HG02642 (cell line): ENCODE measurements around the gene WDR91.

Experiments
- ATAC-seq: cut with Tn5 transposase; IDR thresholded peaks from one replicate; pipeline ENCODE4 v1.9.1; 2021; ENCODE audit warnings: mild to moderate bottlenecking; ENCODE audit not compliant: unreplicated experiment, poor library complexity

Gene WDR91

DNA sequence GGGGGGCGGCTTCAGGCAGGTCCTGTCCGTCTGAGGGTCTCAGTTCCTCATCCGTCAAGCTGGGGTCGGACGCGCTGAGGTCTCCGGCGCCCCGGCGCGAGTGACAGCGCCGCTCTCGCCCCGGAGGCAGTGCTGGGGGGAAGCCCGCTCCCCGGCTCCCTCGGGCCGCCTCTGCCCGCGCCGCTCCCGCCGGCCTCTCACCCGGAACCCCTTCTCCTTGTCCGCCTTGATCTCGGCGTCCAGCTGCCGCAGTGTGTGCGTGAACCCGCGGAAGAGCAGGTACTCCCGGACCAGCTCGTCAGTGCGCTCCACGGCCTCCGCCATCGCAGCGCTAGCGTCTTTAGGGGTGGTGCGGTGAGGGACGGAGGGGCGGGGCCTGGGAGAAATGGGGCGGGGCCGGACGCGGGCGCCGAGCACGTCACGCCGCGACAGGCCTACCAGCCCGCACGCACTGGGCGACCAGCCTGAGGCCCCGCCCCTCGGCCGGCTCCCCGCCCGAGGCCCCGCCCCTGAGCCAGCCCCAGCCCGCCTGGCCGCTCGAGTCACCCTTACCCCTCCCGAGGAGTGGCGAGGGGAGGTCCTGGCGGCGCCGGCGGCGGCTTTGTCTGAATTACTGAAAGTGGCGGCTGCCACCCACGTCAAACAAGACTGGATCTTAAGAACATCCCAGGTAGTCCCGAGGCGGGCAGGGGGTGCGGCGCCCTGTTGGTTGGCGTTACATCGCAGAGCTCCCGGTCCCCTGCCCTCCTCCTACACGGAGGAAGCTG, at the start of gene WDR91:
WDR91 (minus strand) TSS at position 348 of the 767 bp plus-strand sequence; CDS start at position 324, 24 bp downstream.
- peak; percentile 83 for ATAC-seq

GRCh38 chr7:135260470-135260869, 49.1 kb upstream of the WDR91 start:
- ATAC-seq: no peak

DNA sequence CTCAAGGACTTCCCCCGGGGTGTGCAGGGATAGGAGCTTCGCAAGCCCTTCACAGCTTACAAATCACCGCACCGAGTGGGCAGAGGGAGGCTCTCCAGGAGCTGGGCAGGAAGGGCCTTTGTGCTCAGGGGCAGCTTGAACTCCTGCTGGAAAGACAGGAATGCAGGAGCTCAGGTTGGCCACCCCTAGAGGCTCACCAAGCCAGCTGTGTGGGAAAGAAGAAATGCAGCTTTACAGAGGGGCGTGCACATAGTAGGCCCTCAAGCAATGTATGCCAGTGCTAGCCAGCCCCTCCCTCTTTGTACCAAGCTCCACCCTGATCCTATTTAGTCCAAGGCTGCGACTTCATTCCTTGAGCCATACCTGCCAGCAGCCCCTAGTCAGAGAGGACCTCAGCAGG, 48.4 kb upstream of the WDR91 start:
- ATAC-seq: no peak

GRCh38 chr7:135258585-135258984, 47.3 kb upstream of the WDR91 start:
- no peak for ATAC-seq

- ATAC-seq: no peak
Observed at GRCh38 chr7:135257790-135258189, 46.5 kb upstream of the WDR91 start.

GRCh38 chr7:135253851-135254771, 42.8 kb upstream of the WDR91 start:
- no peak for ATAC-seq

DNA sequence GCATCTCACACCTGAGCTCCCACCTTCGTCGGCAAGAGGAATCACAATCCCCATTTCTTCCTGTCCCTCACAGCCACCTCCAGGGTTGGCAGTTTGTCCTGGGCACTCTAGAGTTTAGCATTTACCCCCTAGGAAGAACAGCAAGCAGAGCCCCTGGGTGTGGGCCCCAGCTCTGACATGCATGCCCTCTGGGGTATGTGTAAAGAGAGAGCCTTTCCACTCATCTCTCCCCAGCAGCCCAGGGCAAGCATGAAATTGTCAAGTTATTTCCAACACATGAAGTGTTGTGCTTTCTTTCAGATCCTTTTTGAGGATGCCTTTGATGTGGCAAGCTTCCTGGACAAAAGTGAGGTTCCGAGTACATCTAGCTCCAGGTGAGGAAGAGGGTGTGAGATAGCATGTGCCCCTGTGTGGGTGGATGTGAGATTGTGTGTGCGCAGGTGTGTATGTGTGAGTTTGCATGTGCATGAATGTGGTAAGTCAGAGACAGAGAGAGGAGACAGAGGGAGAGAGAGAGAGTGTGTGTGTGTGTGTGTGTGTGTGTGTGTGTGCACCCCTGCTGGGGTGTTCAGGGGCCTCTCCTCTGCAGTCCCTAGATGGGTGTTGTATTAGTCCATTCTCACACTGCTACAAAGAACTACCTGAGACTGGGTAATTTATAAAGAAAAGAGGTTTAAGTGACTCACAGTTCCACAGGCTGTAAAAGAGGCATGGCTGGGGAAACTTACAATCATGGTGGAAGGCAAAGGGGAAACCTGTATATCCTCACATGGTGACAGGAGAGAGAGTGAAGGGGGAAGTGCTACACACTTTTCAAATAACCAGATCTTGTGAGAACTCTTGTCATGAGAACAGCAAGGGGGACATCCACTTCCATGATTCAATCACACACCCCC, 40.4 kb upstream of the WDR91 start:
- peak; percentile 37 for ATAC-seq

DNA sequence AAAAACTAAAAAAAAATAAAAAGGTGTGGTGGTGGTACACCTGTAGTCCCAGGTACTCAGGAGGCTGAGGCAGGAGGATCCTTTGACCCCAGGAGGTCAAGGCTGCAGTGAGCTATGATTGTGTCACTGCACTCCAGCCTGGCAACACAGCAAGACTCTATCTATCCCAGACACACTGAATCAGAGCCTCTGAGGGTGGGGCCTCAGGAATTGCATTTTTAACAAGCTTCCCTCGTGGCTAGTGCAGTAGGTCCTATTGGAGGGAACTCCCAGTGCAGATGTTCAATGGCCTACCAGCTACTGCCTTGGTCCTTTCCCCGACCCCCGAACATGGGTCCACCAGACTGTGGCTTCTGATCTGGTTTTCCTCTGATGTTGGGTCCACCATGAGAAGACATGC, 37.2 kb upstream of the WDR91 start:
- no peak for ATAC-seq

- no peak for ATAC-seq
Observed at GRCh38 chr7:135247746-135248471, 36.6 kb upstream of the WDR91 start.

DNA sequence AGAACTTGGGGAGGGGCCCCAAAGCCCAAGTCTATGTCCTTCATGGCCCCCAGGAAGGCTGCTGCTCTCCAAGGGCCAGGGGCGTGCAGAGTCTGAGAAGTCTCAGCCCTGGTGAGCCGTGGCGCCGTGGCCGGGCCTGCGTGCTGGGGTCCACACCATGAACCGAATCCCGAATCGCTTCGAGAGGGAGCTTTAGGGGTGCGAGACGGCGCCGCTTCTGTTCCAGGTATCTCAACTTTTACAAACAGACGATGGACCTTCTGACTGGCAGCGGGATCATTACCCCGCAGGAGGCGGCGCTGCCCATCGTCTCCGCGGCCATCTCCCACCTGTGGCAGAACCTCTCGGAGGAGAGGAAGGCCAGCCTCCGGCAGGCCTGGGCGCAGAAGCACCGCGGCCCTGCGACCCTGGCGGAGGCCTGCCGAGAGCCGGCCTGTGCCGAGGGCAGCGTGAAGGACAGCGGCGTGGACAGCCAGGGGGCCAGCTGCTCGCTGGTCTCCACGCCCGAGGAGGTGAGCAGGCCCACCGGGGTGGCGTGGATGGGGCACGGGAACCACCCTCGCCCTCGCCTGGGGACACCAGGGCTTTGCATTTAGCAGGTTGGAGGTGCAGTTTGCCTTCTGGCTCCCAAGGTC, 35.0 kb upstream of the WDR91 start:
- ATAC-seq: no peak

DNA sequence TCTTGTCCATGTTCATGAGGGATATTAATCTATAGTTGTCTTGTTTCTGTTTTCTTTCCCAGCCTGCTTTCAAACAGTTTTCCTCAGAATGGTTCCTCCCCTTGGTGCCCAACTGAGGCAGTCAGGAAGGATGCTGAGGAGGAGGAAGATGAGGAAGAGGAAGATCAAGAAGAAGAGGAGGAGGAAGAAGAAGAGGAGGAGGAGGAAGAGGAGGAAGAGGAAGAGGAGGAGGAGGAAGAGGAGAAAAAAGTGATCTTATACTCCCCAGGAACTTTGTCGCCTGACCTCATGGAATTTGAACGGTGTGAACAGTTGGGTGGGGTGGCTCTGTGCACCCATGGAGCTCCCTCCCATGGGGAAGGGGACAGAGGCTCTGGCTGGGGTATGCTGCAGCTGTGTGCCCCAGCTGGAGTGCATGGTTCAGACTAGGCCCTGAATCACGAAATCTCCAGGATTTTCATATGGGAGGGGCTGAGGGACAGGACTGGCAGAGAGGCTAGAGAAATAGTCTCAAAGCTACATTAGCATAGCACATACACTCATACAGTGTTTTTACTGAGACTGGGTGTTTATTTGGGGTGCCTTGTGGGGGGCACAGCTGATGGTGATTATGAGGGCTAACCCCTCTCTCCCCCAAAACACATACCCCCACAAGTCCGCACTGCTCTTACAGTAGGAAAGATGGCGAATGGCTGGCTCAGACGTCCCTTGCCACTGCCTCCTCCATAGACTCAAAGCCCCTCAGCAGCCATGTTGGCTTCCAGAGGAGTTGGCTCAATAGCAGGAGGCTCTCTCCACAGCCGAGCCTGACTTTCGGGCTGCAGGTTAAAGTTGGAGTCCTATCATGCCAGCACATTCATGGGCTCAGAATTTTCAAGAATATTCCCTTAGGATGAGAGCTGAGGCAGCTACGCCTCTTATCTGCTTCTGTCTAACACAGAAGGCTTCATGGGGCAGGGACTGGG, 34.2 kb upstream of the WDR91 start:
- no peak for ATAC-seq

GRCh38 chr7:135242096-135242684, 30.9 kb upstream of the WDR91 start:
- no peak for ATAC-seq

- no peak for ATAC-seq
Observed at GRCh38 chr7:135240441-135240840, 29.1 kb upstream of the WDR91 start.

DNA sequence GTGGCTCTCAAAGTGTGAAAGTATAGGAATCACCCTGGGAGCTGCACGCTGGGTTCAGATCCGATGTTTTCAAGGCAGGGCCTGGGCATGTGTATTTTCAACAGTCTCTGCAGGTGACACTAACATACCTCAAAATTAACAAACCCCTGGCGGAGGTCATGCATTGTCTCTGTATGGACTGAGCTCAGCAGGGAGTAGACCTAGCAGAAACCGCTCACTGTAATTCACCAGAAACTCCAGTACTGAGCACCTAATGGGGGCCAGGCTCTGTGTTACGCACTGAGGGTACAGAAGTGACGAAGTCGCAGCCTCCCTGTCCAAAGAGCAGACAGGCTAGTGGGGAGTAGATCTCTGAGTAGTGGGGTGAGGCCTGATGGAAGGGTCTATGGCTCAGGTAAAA, 27.9 kb upstream of the WDR91 start:
- ATAC-seq: no peak

DNA sequence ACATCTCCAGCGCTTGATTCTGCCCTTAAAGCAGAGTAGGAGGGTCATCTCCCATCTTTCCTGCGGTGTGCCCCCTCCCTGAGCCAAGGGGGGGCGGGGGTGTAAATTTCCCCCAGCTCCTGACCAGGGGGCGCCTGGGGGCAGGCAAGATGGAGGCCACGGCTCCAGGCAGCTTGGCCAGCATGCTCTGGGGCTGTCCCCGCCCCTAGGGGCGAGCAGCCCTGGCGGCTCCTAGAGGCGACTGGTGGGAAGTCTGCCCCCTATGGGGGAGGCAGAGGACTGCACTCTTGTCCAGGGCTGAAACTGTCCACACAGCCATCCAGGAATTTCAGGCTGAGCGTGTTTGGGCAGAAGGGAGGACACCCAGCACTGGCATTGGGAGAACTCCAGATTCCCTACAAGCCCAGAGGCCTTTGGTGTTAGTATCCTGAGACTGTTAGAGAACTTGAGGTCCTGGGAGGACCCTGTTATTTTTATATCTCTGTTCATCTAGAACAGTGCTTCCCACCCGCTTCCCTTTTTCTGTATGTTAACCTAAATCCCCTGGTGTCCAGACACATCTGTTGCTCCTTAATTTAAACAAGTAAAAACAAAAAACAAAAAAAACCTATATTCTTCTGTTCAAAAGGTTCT, 26.9 kb upstream of the WDR91 start:
- no peak for ATAC-seq

- peak; percentile 76 for ATAC-seq
Observed at GRCh38 chr7:135236727-135237126, 25.4 kb upstream of the WDR91 start.

DNA sequence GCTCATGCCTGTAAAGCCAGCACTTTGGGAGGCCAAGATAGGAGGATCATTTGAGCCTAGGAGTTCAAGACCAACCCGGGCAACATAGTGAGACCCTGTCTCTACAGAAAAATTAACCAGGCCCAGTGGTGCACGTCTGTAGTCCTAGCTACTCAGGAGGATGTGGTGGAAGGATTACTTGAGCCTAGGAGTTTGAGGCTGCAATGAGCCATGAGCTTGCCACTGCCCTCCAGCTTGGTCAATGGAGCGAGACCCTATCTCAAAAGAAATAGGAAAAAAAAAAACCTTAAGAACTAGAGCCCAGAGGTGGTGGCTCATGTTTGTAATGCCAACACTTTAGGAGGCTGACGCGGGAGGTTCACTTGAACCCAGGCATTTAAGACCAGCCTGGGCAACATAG, 24.5 kb upstream of the WDR91 start:
- no peak for ATAC-seq
